Upper lobe of left lung (tissue), 6 donors: Measurements from ENCODE around the gene ULK4. TPM values are rescaled to one million over a fixed set of nuclear protein-coding genes. Genes with fewer than 3 reads are reported as not detected.
A peak's percentile ranks its signal among the peaks of the same experiment; 100 is the strongest.

Experiments used
- ATAC-seq, 2 donors: fragments of 200-7000 bp; cut with Tn5 transposase; one replicate each; pipeline ENCODE4 v1.9.1; 2022; ENCODE audit warnings: mild to moderate bottlenecking in 2 of 2, moderate library complexity in 2 of 2; ENCODE audit not compliant: low FRiP score in 2 of 2
- DNase-seq, 2 donors: peaks; one replicate each; pipeline ENCODE4 v3.0.0-alpha.2; 2019 to 2020
- H3K27ac ChIP-seq, 4 donors: fragments of 200-600 bp; sonication (generic); one replicate each; pipeline ENCODE4 v1.5.1; 2016 to 2019
- H3K27me3 ChIP-seq, 4 donors: fragments of 200-600 bp; sonication (generic); one replicate each; pipeline ENCODE4 v1.5.1; 2017 to 2019
- H3K36me3 ChIP-seq, 4 donors: fragments of 200-600 bp; sonication (generic); one replicate each; pipeline ENCODE4 v1.5.1; 2016 to 2019
- H3K4me1 ChIP-seq, 4 donors: fragments of 200-600 bp; sonication (generic); one replicate each; pipeline ENCODE4 v1.5.1; 2018 to 2019
- H3K4me3 ChIP-seq, 4 donors: fragments of 200-600 bp; sonication (generic); one replicate each; pipeline ENCODE4 v1.5.1; 2017 to 2019; ENCODE audit warnings: mild to moderate bottlenecking in 2 of 4, moderate library complexity in 1 of 4
- H3K9me3 ChIP-seq, 4 donors: fragments of 200-600 bp; sonication (generic); one replicate each; pipeline ENCODE4 v1.5.1; 2018 to 2019
- EP300 ChIP-seq, 4 donors: sonication (generic); formaldehyde crosslinking; IDR thresholded peaks; one replicate each; pipeline ENCODE4 v1.5.1; 2017; ENCODE audit warnings: antibody characterized with exemption in 4 of 4, control low read depth in 2 of 4
- POLR2A ChIP-seq, 4 donors: fragments of 450-650 bp; IDR thresholded peaks; one replicate each; pipeline ENCODE4 v1.5.1; 2016 to 2017; ENCODE audit warnings: antibody characterized with exemption in 4 of 4, mild to moderate bottlenecking in 2 of 4
- POLR2AphosphoS5 ChIP-seq, 2 donors: sonication (generic); formaldehyde crosslinking; IDR thresholded peaks; one replicate each; pipeline ENCODE4 v1.5.1; 2017; ENCODE audit warnings: antibody characterized with exemption in 2 of 2
- WGBS, 2 donors: methylation state at CpG; one replicate each; pipeline ENCODE4 v1.1.5; 2017 to 2018; 5-methylcytosine and 5-hydroxymethylcytosine counted together
- total RNA-seq, 6 donors: library from RNA; depleted of rRNA in 4 of 6; stranded (reverse); fragments of >200 nt in 4 of 6; gene quantifications; one replicate each; pipeline versions ENCODE4 v1.1.0 to v1.2.1, GENCODE V29; 2016 to 2021
- TF ChIP-seq, protein P1 (sequence below), 6 experiments: fragments of 450-650 bp in 4 of 6; fragments of 200-600 bp in 2 of 6; sonication (generic) in 2 of 6; IDR thresholded peaks; one replicate each; pipeline ENCODE4 v1.5.1; 2016 to 2019; ENCODE audit warnings: antibody characterized with exemption in 6 of 6
- donor health status: DM: no; HTN: no; CAD: no; lungs with moderate emphysema.
- donor health status: DM: no; HTN: yes; CAD: no; lungs with severe emphysema.

Gene ULK4
- total RNA-seq, 6 donors from 2014 or later: 9.4 to 76.5 (median 28.1) TPM

GRCh38 chr3:41688595-41689380 lies 273.1 kb downstream of the ULK4 start:
- WGBS, 2 donors: 61 to 63% methylated on average over 4 of the region's 4 CpGs

GRCh38 chr3:41684797-41685735 lies 276.8 kb downstream of the ULK4 start:
- ATAC-seq (no peak), DNase-seq (no peak)
- Histone ChIP-seq H3K4me1 (peaks cover 0 to 11% (median 3%) of the 10 kb centered on the region in 4 donors), H3K4me3 (no peak overlapping the region), H3K27ac (no peak overlapping the region), H3K36me3 (no peaks in the 10 kb centered on the region), H3K9me3 (no peaks in the 10 kb centered on the region), H3K27me3 (no peaks in the 10 kb centered on the region)
- TF ChIP-seq, protein P1, sequence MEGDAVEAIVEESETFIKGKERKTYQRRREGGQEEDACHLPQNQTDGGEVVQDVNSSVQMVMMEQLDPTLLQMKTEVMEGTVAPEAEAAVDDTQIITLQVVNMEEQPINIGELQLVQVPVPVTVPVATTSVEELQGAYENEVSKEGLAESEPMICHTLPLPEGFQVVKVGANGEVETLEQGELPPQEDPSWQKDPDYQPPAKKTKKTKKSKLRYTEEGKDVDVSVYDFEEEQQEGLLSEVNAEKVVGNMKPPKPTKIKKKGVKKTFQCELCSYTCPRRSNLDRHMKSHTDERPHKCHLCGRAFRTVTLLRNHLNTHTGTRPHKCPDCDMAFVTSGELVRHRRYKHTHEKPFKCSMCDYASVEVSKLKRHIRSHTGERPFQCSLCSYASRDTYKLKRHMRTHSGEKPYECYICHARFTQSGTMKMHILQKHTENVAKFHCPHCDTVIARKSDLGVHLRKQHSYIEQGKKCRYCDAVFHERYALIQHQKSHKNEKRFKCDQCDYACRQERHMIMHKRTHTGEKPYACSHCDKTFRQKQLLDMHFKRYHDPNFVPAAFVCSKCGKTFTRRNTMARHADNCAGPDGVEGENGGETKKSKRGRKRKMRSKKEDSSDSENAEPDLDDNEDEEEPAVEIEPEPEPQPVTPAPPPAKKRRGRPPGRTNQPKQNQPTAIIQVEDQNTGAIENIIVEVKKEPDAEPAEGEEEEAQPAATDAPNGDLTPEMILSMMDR (IDR thresholded peaks at IDR 0.05): no peak
- 91 to 97% methylated on average over 4 of the region's 4 CpGs for WGBS, 2 donors

More at GRCh38 chr3:41688595-41689380, 273.1 kb downstream of the ULK4 start:
- no peaks in the 10 kb centered on the region for H3K27me3 ChIP-seq
- peak in 2 of 4 donors; percentile 24 to 45 for TF ChIP-seq EP300 (IDR thresholded peaks at IDR 0.05)
- TF ChIP-seq POLR2AphosphoS5 (IDR thresholded peaks at IDR 0.05): peak in 1 of 2 donors; percentile 8
- TF ChIP-seq POLR2A (IDR thresholded peaks at IDR 0.05): no peak
- TF ChIP-seq, protein P1 (IDR thresholded peaks at IDR 0.05): no peak
- H3K27ac ChIP-seq: peak overlapping the region in 2 of 4 donors; percentile 43 to 44
- no peaks in the 10 kb centered on the region for H3K9me3 ChIP-seq
- ATAC-seq (peak in 1 of 2 donors; percentile 63), DNase-seq (no peak)
- H3K36me3 ChIP-seq: no peaks in the 10 kb centered on the region
- no peak overlapping the region for H3K4me3 ChIP-seq
- H3K4me1 ChIP-seq: peaks cover 0 to 13% (median 7%) of the 10 kb centered on the region in 4 donors

- no peak for TF ChIP-seq POLR2A (IDR thresholded peaks at IDR 0.05)
- TF ChIP-seq POLR2AphosphoS5 (IDR thresholded peaks at IDR 0.05): no peak
- TF ChIP-seq EP300 (IDR thresholded peaks at IDR 0.05): no peak
- TF ChIP-seq, protein P1 (IDR thresholded peaks at IDR 0.05): no peak
- Histone ChIP-seq H3K27me3 (no peaks in the 10 kb centered on the region), H3K27ac (no peak overlapping the region), H3K9me3 (no peaks in the 10 kb centered on the region), H3K36me3 (no peaks in the 10 kb centered on the region), H3K4me1 (peaks cover 0 to 7% (median 2%) of the 10 kb centered on the region in 4 donors), H3K4me3 (no peak overlapping the region)
- WGBS, 2 donors: 77 to 85% methylated on average over 10 of the region's 10 CpGs
- DNase-seq (no peak), ATAC-seq (peak; percentile 23 to 45)
Observed at GRCh38 chr3:41683666-41684350, 278.1 kb downstream of the ULK4 start.

DNA sequence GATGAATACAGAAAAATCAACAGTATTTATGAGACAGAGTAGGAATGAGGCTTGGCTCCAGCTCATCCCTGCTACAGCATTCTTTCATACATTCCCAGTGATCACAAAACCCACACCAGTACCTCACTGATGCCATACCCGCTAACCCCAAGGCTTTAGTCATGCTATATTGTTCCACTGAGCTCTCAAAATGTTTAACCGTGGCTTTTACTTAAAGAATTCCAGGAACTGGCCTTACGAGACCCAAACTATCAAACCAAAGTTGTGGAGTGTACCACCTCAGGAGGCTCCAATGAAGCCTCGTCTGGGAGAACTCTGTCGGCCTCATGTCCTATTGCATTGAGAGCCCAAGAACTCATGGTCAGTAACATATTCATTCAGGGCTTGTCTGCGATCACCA lies 278.9 kb downstream of the ULK4 start:
- Histone ChIP-seq H3K27ac (no peak overlapping the region), H3K4me1 (peaks cover 0 to 4% (median 0%) of the 10 kb centered on the region in 4 donors), H3K9me3 (no peaks in the 10 kb centered on the region), H3K4me3 (no peak overlapping the region), H3K36me3 (no peaks in the 10 kb centered on the region), H3K27me3 (no peaks in the 10 kb centered on the region)
- 84 to 85% methylated on average over 6 of the region's 6 CpGs for WGBS, 2 donors
- DNase-seq: no peak
- no peak for TF ChIP-seq EP300 (IDR thresholded peaks at IDR 0.05)
- no peak for TF ChIP-seq POLR2AphosphoS5 (IDR thresholded peaks at IDR 0.05)
- TF ChIP-seq, protein P1 (IDR thresholded peaks at IDR 0.05): no peak
- no peak for TF ChIP-seq POLR2A (IDR thresholded peaks at IDR 0.05)
- no peak for ATAC-seq
